ENCODE measurements around the gene ITPR2.
"Not testable (repeated sequence)": the region's sequence is repeated elsewhere in the genome, so short reads cannot be mapped to it uniquely, and the experiment has no call there.

Gene ITPR2

DNA sequence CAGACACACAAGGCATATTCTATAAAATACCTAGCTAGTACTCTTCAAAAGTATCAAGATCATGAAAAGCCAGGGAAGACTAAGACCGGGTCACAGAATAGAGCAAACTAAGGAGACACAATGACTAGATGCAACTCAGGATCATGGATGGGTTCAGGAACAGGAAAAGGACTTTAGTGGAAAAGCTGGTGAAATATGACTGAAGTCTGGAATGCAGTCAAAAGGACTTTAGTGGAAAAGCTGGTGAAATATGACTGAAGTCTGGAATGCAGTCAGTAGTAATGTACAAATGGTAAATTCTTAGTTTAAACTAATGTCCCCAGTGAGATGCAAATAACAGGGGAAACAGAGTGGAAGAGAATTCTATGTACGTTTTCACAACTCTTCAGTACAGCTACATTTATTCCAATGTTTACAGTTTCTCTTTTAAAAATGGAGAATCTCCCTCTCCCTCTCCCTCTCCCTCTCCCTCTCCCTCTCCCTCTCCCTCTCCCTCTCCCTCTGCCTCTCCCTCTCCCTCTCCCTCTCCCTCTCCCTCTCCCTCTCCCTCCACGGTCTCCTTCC, 49.1 kb downstream of the ITPR2 start:
- DNase-seq = not testable (repeated sequence)

DNA sequence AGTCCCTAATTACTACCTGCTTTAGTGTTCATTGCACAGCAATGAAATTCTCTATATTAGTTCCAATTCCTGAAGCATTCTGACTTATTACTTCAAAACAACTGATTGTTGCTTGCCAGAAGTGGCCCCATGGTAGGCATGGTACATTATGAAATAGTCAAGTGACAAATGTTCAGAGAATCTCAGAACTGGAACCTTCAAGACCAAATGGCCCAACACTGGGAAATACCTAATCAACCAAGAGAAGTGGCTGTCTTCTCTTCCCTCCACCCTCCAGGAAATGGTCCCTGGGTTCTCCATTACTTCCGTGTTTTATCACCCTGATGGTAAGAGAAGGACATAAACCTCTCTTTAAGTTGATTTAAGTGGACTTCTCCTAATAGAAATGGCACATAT, 49.9 kb downstream of the ITPR2 start:
- no peak for DNase-seq

DNA sequence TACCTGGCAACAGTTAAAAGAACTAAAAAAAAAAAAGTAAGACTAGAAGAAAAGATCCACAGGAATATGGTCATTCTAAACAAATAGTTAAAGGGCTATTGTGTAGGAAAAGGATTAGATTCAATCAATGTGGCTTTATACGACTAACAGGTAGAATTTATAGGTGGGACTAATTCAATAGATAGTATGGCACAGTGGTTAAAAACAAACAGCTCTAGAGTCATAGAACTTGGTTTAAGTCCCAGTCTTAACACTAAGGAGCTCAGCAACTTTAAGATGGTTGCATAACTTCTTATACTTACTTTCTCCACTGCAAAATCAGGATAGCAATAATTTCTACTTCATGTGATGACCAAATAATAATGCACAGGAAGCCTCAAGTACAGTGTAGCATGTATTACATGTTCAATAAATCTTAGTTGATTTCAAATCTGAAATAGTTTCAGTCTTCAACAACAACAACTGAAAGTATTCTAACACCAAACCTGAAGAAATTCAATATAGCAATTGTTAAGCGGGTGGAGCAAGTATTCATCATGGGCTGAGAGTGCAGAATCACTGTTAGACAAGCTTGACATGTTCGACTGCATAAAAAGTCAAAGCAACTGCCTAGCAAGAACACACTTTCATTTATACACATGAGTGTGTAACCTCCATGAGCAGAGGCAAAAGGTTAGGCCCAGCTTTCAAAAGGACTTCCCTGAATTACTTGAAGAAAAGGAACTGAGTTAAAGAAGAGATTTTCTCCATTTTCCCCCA, 50.4 kb downstream of the ITPR2 start:
- no peak for DNase-seq

DNA sequence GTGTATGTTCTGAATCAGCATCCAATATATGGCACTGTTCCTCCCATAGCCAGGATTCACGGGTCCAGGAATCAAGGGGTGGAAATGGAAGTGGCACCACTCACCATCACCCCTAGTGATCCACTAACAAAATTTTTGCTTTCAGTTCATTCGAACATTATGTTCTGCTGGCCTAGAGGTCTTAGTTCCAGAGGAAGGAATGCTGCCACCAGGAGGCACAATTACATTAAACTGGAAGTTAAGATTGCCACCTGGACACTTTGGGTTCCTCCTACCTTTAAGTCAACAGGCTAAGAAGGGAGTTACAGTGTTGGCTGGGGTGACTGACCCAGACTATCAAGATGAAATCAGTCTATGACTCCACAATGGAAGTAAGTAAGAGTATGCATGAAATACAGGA, 52.3 kb downstream of the ITPR2 start:
- DNase-seq = not testable (repeated sequence)

DNA sequence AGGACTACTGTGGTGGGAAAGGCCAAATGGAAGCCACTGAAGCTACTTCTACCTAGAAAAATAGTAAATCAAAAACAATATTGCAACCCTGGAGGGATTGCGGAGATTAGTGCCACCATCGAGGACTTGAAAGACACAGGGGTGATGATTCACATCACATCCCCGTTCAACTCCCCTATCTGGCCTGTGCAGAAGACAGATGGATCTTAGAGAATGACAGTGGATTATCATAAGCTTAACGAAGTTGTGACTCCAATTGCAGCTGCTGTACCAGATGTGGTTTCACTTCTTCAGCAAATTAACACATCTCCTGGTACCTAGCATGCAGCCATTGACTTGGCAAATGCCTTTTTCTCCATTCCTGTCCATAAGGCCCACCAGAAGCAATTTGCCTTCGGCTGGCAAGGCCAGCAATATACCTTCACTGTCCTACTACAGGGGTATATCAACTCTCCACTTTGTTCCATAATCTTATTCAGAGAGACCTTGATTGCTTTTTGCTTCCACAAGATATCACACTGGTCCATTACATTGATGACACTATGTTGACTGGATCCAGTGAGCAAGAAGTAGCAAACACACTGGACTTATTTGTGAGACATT, 54.7 kb downstream of the ITPR2 start:
- not testable (repeated sequence) for DNase-seq

DNA sequence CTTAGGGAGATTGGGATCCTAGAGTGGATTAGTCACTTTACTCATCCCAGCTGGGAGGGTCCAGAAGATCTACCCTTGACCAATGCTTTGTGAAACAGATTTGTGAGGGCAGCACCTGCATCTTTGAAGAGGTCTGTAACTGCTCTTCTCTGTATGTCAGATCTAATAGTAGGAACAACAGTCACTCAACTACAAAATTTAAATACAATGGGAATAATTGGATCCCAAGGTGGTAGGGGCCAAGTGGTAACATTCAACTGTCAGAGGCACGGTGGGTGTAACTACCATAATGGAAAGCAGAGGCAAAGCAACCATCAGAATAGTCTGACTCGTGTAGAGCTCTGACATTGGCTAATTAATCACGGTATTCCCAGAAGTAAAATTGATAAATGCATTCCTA, 55.8 kb downstream of the ITPR2 start:
- no peak for DNase-seq

DNA sequence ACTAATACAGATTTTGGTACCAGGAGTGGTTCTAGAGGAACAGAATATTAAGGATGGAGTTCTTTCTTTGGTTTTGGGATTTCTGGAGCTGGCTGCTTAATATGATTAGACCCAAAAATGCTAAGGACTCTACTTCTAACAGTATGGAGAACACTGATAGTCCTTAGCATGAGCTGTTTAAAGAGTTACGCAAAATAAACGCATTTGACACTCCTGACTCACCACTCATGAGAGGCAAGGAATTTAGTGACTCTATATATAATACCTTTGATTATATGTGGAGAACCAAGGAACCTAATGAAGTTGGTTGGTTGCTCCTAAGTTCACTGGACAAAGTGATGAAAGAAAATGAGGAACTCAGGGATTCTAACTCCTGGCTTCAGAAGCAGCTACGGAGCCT, 57.0 kb downstream of the ITPR2 start:
- DNase-seq = not testable (repeated sequence)

DNA sequence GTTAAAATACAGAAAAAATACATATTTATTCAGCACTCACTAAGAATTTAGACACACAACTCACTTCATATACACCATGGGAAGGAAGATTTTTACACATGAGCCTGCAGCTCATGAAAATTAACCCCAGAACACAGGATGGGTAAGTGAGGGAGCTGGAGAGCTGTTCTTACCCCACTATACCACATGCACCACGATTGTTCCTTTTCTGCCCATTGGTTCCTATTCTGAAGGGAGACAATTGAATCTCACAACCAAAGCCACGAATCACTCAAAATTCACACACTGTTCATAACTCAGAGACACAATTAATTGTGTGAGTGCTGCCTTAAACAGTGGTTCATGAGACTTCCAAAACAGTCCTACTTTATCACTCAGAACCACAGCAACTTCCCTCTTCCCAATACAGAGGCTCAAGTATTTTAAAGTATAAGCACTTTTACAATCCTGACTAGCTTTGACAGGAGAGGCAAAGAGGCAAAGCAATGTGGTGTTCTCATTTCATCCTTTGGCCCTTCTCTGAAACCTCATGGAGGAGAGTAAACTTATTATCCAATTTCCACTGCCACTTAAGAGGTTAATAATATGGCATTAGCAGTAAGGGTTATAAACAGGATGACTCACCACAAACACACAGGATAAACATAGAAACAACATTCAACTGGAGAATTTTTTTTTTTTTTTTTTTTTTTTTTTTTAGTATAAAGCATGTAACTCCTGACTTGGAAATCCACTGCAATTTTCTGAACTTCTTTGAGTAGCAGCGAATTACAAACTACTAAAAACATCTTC, 59.5 kb downstream of the ITPR2 start:
- no peak for DNase-seq

DNA sequence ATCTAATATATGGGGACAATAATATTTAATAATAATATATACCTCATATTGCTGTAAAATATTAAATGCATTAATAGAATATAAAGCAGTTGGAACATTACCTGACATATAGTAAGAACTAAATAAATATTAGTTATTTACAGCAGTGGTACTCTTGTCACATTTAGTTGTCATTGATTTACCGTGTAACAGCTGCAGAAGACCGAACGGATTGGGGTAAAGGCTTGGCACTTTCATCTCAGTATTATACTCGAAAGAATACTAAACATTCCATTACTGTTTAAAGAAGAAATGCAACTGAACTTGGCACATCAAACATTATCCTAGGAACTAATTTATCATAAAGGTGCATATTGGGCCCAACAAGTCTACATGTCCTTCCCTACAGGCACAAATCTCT, 61.1 kb downstream of the ITPR2 start:
- DNase-seq = no peak

DNA sequence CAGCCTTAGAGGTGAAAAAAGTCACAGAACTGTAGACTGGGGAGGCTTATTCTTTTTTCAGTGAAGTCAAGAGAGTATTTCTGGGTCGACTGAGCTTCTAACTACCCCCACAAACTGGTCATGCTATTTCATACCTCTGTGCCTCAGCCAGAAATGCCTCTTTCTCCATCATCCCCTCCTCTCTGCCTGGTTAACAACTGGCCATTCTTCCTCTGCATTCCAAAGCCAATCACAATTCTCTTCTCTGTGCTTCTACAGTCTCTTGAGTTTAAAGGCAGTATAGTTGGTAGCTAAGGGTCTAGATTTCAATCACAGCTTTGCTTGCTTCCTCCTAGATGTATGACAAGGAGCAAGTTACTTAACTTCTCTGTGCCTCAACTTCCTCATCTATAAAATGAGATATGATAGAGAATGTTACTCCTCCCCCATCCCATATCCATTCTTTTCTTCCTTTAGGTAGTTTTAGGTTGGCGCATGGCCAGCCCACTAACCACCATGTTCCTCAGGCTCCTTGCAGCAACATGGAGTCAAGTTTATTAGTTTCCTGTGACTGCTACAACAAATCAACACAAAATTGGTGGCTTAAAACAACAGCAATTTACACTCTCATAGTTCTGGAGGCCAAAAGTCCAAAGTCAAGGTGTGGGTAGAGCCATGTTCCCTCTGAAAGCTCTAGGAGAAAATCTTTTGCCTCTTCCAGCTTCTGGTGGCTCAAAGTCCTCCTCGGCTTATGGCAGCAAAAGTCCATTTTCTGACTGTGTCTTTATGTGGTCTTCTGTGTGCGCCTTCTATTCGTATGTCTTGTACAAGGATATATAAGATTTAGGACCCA, 62.5 kb downstream of the ITPR2 start:
- DNase-seq = no peak

DNA sequence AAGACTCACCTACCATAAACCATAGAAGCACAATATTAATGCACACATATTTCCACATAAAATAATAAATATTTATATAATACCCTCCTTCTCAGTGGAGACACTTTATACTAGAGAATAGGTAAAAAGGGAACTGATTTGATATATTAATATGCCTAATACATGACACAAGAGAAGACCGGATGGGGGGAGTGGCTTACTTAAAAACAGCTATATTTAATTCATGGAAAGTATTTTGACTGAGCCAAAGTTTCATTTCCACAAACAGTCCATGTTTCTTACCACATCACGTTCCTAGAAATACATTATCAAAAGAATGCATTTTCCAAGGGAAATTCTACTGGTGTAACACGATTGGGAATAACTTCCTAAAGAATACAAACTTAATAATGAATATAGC, 63.4 kb downstream of the ITPR2 start:
- DNase-seq = no peak

DNA sequence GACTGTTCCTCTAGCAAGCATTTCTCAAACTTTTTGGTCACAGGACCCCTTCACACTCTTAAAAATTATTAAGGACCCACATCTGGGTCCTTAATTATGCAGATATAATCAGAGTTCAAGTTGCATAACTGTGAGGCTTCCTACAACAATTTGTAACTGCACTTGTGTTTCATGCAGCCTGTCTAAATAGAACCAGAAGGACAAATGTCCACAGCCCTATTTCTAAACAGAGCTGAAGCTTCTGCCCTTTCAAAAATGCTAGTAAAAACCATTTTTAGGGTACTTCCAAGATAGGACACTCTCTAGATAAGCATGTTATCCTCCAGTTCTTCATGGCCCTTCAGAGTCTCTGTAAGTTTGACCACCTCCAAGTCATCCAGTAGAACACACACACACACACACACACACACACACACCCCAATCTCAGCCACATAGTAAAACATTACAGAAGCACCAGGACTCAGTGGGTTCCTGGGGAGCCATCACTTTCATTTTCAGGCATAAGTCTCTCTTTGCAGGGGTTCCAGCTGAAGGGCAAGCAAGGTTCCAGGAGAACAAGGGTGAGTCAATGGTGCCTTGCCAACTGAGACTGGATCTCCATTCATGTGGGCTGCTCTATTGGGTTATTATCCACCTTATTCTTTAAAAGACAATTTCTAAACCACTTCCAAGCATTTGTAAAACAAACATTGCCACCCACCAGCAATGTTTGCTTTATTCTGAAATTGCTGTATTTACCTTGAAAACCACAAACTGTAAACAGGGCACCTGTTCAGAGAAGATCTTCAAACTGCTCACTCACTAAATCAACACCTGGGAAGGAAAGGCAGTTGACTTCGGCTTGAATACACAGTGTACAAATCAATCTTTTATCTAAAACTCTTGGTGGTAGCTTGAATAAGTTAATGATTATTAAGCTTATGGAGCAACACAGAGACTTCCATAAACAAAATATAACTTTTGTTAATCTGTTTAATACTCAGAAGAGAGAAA, 64.1 kb downstream of the ITPR2 start:
- no peak for DNase-seq

DNA sequence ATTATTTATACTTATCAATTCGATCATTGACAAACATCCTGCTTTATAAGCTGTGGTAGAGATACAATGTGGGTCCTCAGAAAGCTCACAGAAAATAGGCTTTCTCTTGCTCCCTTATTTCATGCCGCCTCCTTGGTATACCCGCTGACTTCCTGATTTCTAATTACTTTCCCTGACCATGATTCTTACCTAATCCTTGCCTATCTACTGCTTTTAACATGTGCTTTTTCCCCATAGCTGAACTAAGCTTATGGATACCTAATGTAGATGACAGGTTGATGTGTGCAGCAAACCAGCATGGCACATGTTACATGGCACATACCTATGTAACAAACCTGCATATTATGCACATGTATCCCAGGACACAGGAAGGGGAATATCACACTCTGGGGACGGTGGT, 65.1 kb downstream of the ITPR2 start:
- DNase-seq = no peak

DNA sequence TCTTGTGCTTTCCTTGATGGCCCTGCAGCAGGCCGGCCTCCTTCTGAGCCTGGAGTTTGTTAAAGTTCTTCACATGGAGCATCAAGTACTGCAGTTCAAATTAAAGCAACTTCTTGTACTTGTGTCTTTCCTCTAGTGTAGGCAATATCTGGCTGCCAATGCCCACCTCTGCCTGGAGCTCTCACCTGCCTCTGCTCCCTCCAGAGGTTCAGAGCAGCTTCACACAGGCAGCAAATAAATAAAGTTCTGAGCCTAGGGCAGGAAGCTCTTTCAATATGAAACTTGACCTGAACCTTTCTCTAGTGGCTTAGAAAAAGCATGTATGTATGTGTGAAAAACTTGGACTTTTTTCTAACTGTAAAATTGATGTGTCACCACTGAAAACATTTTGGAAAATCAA, 65.9 kb downstream of the ITPR2 start:
- no peak for DNase-seq

DNA sequence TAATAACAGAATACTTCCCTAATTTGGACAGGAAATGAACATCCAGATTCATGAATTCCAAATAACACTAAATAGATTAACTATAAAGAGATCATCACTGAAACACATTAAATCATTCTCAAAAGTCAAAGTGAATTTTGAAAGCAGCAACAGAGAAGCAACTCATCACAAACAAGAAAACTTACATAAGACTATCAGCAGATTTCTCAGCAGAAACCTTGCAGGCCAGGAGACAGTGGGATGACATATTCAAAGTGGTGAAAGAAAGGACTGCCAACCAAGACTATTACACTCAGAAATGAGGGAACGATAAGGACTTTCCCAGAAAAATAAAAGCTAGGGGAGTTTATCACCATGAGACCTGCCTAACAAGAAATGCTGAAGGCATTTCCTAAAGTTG, 70.8 kb downstream of the ITPR2 start:
- DNase-seq = no peak

DNA sequence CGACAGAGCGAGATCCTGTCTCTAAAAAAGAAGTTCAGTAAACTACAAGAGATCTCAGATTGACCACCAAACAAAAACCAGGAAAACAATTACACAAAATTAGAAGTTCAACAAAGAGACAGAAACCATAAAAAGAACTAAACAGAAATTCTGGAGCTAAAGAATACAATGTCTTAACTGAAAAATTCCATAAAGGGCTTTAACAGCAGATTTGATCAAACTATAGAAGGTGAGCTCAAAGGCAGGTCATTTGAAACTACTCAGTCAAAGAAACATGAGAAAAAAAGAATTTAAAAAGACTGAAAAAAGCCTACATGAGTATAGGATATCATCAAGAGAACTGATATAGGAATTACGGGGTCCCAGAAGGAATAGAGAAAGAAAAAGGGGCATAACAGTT, 71.2 kb downstream of the ITPR2 start:
- DNase-seq = no peak

DNA sequence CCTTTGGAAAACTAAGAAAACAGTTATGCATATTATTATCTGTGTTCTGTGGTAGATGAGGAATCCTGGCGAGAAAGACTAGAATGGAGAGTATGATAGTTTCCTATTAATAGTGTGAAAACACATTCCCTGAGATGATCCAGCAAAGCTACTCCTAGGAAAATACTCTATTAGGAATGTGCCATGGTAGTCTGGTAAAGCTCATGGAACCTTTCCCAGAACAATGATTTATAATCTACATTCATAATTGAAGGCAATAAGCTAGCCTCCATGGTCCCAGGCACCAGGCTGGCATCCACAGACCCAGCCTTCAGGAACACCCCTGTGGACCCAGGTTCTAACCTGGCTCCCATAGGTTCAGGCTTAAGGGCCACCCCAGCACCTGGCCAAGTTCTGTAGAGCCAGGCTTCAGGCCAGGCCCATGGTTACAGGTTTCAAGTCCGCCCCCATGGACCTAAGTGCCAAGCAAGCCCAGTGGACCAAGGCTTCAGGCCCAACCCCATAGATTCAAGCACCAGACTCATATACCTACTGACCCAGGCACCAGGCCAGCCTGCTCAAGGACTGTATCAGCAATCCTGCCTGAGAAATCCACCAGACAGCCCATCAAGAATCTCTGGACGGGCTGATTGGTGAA, 72.2 kb downstream of the ITPR2 start:
- DNase-seq = no peak

DNA sequence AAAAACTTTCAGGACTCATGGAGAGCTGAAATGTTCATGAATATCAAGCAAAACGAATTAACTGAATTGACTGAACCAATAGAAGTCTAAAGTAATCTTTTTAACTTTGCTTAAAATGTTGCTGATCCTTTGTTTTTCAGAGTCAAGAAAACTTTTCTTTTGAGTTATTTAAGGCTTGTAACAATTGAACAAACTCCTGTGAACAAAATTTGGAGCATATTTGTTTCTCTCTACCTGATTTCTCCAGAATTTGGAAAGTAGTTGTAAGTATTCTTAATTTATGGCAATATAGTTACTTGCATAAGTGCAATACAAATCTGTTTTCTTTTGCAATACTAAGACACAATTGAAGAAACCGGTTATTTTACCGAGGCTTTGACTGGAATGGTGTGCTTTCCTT, 77.6 kb downstream of the ITPR2 start:
- not testable (repeated sequence) for DNase-seq

DNA sequence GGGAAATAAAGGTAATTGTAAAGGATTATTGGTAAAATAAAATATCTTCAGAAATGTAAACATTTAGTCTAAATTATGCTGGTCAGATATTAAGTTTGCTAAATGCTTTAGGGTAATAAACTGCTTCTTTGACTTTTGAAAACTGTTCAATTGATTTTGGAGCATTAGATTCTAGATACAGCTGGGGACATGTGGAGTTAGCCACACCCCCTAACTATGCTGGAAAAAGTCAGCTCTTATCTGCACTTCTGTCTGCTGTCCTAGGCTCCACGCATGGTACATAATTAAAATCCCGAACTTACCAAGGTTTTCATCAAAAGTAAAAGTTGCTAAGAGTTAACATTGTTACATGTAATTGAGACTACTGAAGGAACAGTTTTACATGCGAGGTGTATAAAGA, 78.8 kb downstream of the ITPR2 start:
- DNase-seq = no peak

DNA sequence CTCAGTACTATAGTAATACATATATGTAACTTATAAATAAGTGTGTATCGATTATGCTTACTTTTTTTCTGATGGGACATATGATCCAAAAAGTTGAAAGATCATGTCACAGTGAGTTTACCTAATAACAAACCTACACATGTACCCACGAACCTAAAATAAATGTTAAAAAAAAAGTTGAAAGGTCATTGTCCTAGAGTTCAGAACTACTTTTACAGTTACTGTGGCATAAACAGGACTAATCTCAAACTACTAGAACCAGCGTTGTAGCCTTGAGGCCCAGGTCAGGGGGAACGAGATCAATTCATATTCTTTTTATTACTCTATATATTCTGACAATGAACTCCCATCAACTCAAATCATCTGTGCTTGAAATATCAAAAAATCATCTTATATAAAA, 81.8 kb downstream of the ITPR2 start:
- DNase-seq = no peak

Data from activated CD4-positive, alpha-beta T cell treated with anti-CD3 and anti-CD28 coated beads for 1 hour (primary cell).